K562 (cell line): ENCODE results near the gene TRPC4AP. TPM values are rescaled to one million over a fixed set of nuclear protein-coding genes. Genes with fewer than 3 reads are reported as not detected.

ENCODE experiments used
- ATAC-seq: fragments of 200-7000 bp; cut with Tn5 transposase; 3 replicates; pipeline ENCODE4 v1.9.1; 2020; ENCODE audit warnings: moderate library complexity
- BruUV-seq: library from RNA; stranded (reverse); fragments of 400-500 nt; replicated peaks from 2 replicates; lab custom pipeline; 2021; lab: Mats Ljungman, UMichigan
- CTCF ChIA-PET: fragments of 300-600 bp; formaldehyde crosslinking; extraction: SDS; loops from one replicate; lab custom pipeline; 2021; ENCODE audit warnings: low intra/inter-chr PET ratio; lab: Yijun Ruan, JAX
- POLR2A ChIA-PET: fragments of 300-600, 350-650 bp; sonication (Branson Sonifier 250); formaldehyde crosslinking; extraction: SDS; loops from one replicate; lab custom pipeline; 2021; ENCODE audit warnings: antibody characterized with exemption, inconsistent platforms; lab: Yijun Ruan, JAX
- DNase-seq, 4 experiments: peaks; one replicate each; pipeline versions ENCODE4 v3.0.0 to v3.0.0-alpha.2; 2011 to 2018; ENCODE audit warnings: low spot score in 3 of 4, mixed read lengths in 3 of 4; ENCODE audit errors: extremely low read depth in 1 of 4
- FAIRE-seq: peaks from 2 replicates; lab custom pipeline; 2011; peaks lifted over from hg19 to GRCh38; lab: Jason Lieb, UNC
- H2AFZ ChIP-seq: 2 replicates; pipeline ENCODE4 v1.6.0; 2011; ENCODE audit warnings: low read depth, low read length, control low read depth, inconsistent platforms
- H3K27ac ChIP-seq: fragments of 200-600 bp; 3 replicates; pipeline ENCODE4 v1.8.0; 2011; ENCODE audit warnings: low read depth, mild to moderate bottlenecking, control low read depth, inconsistent platforms, low read length, moderate library complexity, mixed read lengths; ENCODE audit errors: extremely low read depth
- H3K27me3 ChIP-seq, 2 experiments: fragments of 300-600 bp in 1 of 2; 2 replicates in 1 of 2; 3 replicates in 1 of 2; pipeline versions ENCODE4 v1.6.0 to v1.8.0; 2011; ENCODE audit warnings: inconsistent platforms in 2 of 2, low read length in 2 of 2, mild to moderate bottlenecking in 1 of 2, mixed read lengths in 1 of 2, moderate library complexity in 1 of 2; ENCODE audit not compliant: control insufficient read depth in 2 of 2, insufficient read depth in 2 of 2
- H3K36me3 ChIP-seq: fragments of 300-600 bp; 3 replicates; pipeline ENCODE4 v1.8.0; 2011; ENCODE audit warnings: mild to moderate bottlenecking, low read length, inconsistent platforms; ENCODE audit not compliant: control insufficient read depth, insufficient read depth
- H3K4me1 ChIP-seq, 2 experiments: fragments of 200-600 bp in 1 of 2; replicated peaks in 1 of 2; 2 replicates in 1 of 2; 3 replicates in 1 of 2; pipeline versions ENCODE4 v1.5.1 to v1.8.0; 2011; ENCODE audit warnings: inconsistent platforms in 2 of 2, low read length in 2 of 2, mild to moderate bottlenecking in 1 of 2, mixed read lengths in 1 of 2, moderate library complexity in 1 of 2; ENCODE audit not compliant: control insufficient read depth in 2 of 2, insufficient read depth in 2 of 2
- H3K4me2 ChIP-seq: 2 replicates; pipeline ENCODE4 v1.6.1; 2011; ENCODE audit warnings: low read length, control low read depth, inconsistent platforms, mixed read lengths; ENCODE audit not compliant: insufficient read depth
- H3K4me3 ChIP-seq: fragments of 200-600 bp; sonication (generic), shearing (Covaris generic); 2 replicates; pipeline ENCODE4 v1.5.1; 2016; ENCODE audit warnings: control low read depth, inconsistent platforms
- H3K79me2 ChIP-seq: fragments of 200-600 bp; 3 replicates; pipeline ENCODE4 v1.8.0; 2011; ENCODE audit warnings: low read length, inconsistent platforms; ENCODE audit not compliant: control insufficient read depth, insufficient read depth
- H3K9ac ChIP-seq, 2 experiments: 2 replicates each; pipeline versions ENCODE4 v1.6.0 to v1.6.1; 2011; ENCODE audit warnings: low read depth in 2 of 2, low read length in 2 of 2, control low read depth in 1 of 2, inconsistent platforms in 1 of 2, mild to moderate bottlenecking in 1 of 2, mixed read lengths in 1 of 2; ENCODE audit not compliant: insufficient read depth in 1 of 2
- H3K9me1 ChIP-seq: one replicate; pipeline ENCODE4 v1.6.0; 2011; ENCODE audit warnings: inconsistent platforms, mild to moderate bottlenecking, low read length, moderate library complexity; ENCODE audit not compliant: control insufficient read depth, insufficient read depth
- H3K9me3 ChIP-seq: replicated peaks from 2 replicates; pipeline ENCODE4 v1.5.1; 2011; ENCODE audit warnings: low read depth, low read length, inconsistent platforms; ENCODE audit not compliant: control insufficient read depth, insufficient read depth
- H4K20me1 ChIP-seq: replicated peaks from 2 replicates; pipeline ENCODE4 v1.6.1; 2011; ENCODE audit warnings: low read length, inconsistent platforms, mixed read lengths; ENCODE audit not compliant: control insufficient read depth, insufficient read depth
- ARID3A ChIP-seq: IDR thresholded peaks from 2 replicates; pipeline ENCODE4 v1.6.1; 2012; ENCODE audit warnings: low read depth, low read length, improper control_type of control experiment, borderline replicate concordance
- HMG20B ChIP-seq: fragments of 250-450 bp; sonication (Bioruptor Pico); IDR thresholded peaks from 2 replicates; pipeline ENCODE4 v1.5.0; 2021; ENCODE audit warnings: mild to moderate bottlenecking
- HNRNPH1 ChIP-seq: fragments of 200-400 bp; formaldehyde crosslinking; optimal IDR thresholded peaks from 2 replicates; pipeline ENCODE3; 2017; ENCODE audit warnings: low read depth, mild to moderate bottlenecking, low read length, moderate library complexity
- NEUROD1 ChIP-seq: fragments of 150-350 bp; IDR thresholded peaks from 2 replicates; pipeline ENCODE4 v1.6.1; 2014; ENCODE audit warnings: borderline replicate concordance, low read length, low read depth; ENCODE audit not compliant: partially characterized antibody
- NFYB ChIP-seq: IDR thresholded peaks from 2 replicates; pipeline ENCODE4 v1.6.1; 2011; ENCODE audit warnings: mild to moderate bottlenecking, moderate library complexity; ENCODE audit not compliant: insufficient read length; ENCODE audit errors: extremely low read depth
- PHF20 ChIP-seq: fragments of 450-650 bp; IDR thresholded peaks from 2 replicates; pipeline ENCODE4 v1.6.1; 2018; ENCODE audit not compliant: partially characterized antibody
- RFX7 ChIP-seq: fragments of 250-450 bp; sonication (Bioruptor Pico); IDR thresholded peaks from 2 replicates; pipeline ENCODE4 v1.5.1; 2021; ENCODE audit warnings: mild to moderate bottlenecking
- TRIM28 ChIP-seq: fragments of 450-650 bp; IDR thresholded peaks from 2 replicates; pipeline ENCODE4 v1.6.1; 2017
- ZNF699 ChIP-seq: fragments of 250-450 bp; sonication (Bioruptor Pico); IDR thresholded peaks from 2 replicates; pipeline ENCODE4 v1.8.0; 2021; ENCODE audit warnings: mild to moderate bottlenecking, moderate library complexity; ENCODE audit not compliant: insufficient replicate concordance
- ZNF780A ChIP-seq: fragments of 250-450 bp; sonication (Bioruptor Pico); IDR thresholded peaks from 2 replicates; pipeline ENCODE4 v1.5.0; 2021; ENCODE audit warnings: mild to moderate bottlenecking
- WGBS: fragments of 100-300 bp; shearing (Covaris generic); methylation state at CpG from one replicate; pipeline ENCODE4 v1.1.6; 2016; ENCODE audit warnings: low coverage, mixed read lengths; ENCODE audit not compliant: insufficient coverage; ENCODE audit errors: missing lambda C conversion rate; 5-methylcytosine and 5-hydroxymethylcytosine counted together
- in situ Hi-C: fragments of 300-500 bp; cut with MboI; formaldehyde crosslinking; loops from 4 replicates; pipeline ENCODE4 v1.15.0; 2018; ENCODE audit warnings: inconsistent platforms, mixed read lengths
- intact Hi-C: fragments of 100-400 bp; cut with micrococcal nuclease; formaldehyde crosslinking; loops from 2 replicates; pipeline ENCODE4 v1.14.2; 2022
- polyA plus RNA-seq, 8 experiments: library from polyadenylated mRNA; depleted of rRNA in 4 of 8; stranded (reverse) in 5 of 8; unstranded in 3 of 8; fragments of >200 nt; fragmentation: Nextera tagmentation in 2 of 8; fragmentation: Illumina TruSeq in 1 of 8; extraction: Ambion mirVana in 2 of 8; extraction: Trizol in 1 of 8; gene quantifications; 2 replicates each; pipeline versions ENCODE4 v1.2.1 to v1.2.3, GENCODE V29; 2011 to 2014; ENCODE audit warnings: inconsistent platforms in 1 of 8, missing spikeins in 1 of 8
- total RNA-seq, 7 experiments: library from RNA; depleted of rRNA in 6 of 7; stranded (reverse); fragments of >200 nt in 6 of 7; fragmentation: Illumina TruSeq in 2 of 7; extraction: Trizol in 2 of 7; gene quantifications; 2 replicates each; pipeline versions ENCODE4 v1.2.1 to v1.2.3, GENCODE V29; 2011 to 2021; ENCODE audit warnings: low replicate concordance in 1 of 7

Gene TRPC4AP
- total and polyA plus RNA-seq, 9 of the 15 experiments (the other 6 are each of a cell fraction or from before 2014, with no cell fraction given), result 2.3 to 70.3 (median 33.3) TPM

GRCh38 chr20:35087355-35087754, 5.3 kb downstream of the TRPC4AP start:
- WGBS, result 76% methylated on average over 5 of the region's 5 CpGs
- Histone ChIP-seq H4K20me1 (no peaks in the 10 kb centered on the region), H3K9me1 (no peaks in the 10 kb centered on the region), H3K27ac (no peak overlapping the region), H3K9me3 (no peaks in the 10 kb centered on the region), H3K9ac (no peak overlapping the region), H3K4me2 (no peak overlapping the region), H3K27me3 (no peaks in the 10 kb centered on the region), H3K4me3 (no peak overlapping the region), H3K4me1 (peaks cover 3% of the 10 kb centered on the region in 2 experiments; a peak in 3 of 5 replicates), H3K36me3 (peaks cover 21% of the 10 kb centered on the region), H2AFZ (no peak overlapping the region), H3K79me2 (peaks cover 91% of the 10 kb centered on the region)
- peak; percentile 29 for FAIRE-seq
- ChIA-PET CTCF (no interaction called here), POLR2A (interaction anchor here (0.6 kb wide), 1 partner anchor 89 kb away, joined by 3 read pairs; no protein-coding TSS in a partner anchor)
- intact Hi-C loops, result no loop called here
- TF ChIP-seq RFX7 (no peak), HMG20B (no peak), NEUROD1 (no peak), PHF20 (no peak), ARID3A (no peak), HNRNPH1 (no peak), TRIM28 (no peak), ZNF780A (CRISPR knock-in tag) (no peak), NFYB (no peak), ZNF699 (CRISPR knock-in tag) (no peak)
- no peak for ATAC-seq
- no peak for DNase-seq
- no TSS peak for BruUV-seq
- in situ Hi-C loops, result no loop called here
